Subcutaneous abdominal adipose tissue (tissue), 5 donors: ENCODE measurements around the gene WNT5A.

ENCODE experiments used
- H3K27ac ChIP-seq: one replicate; pipeline ENCODE4 v1.7.0; 2013; ENCODE audit warnings: low read depth, mild to moderate bottlenecking, inconsistent platforms, low read length, moderate library complexity
- H3K27me3 ChIP-seq, 5 donors: one replicate each; pipeline ENCODE4 v1.7.0; 2013; ENCODE audit warnings: low read length in 5 of 5, inconsistent platforms in 1 of 5; ENCODE audit not compliant: control insufficient read depth in 5 of 5, insufficient read depth in 4 of 5
- H3K36me3 ChIP-seq, 5 donors: one replicate each; pipeline ENCODE4 v1.7.0; 2013; ENCODE audit warnings: low read length in 5 of 5; ENCODE audit not compliant: control insufficient read depth in 5 of 5, insufficient read depth in 5 of 5
- H3K4me1 ChIP-seq, 5 donors: one replicate each; pipeline ENCODE4 v1.7.0; 2013; ENCODE audit warnings: low read length in 5 of 5, mild to moderate bottlenecking in 3 of 5, moderate library complexity in 1 of 5; ENCODE audit not compliant: control insufficient read depth in 5 of 5, insufficient read depth in 5 of 5
- H3K4me3 ChIP-seq, 5 donors: one replicate each; pipeline ENCODE4 v1.7.0; 2013; ENCODE audit warnings: low read length in 5 of 5, low read depth in 1 of 5
- H3K9ac ChIP-seq, 5 donors: one replicate each; pipeline ENCODE4 v1.7.0; 2013; ENCODE audit warnings: low read length in 5 of 5, mild to moderate bottlenecking in 4 of 5, moderate library complexity in 3 of 5
- H3K9me3 ChIP-seq, 5 donors: one replicate each; pipeline ENCODE4 v1.7.0; 2013; ENCODE audit warnings: low read length in 5 of 5; ENCODE audit not compliant: control insufficient read depth in 5 of 5
- donor health status: healthy.
- donor health status: healthy.
- donor health status: healthy.
- donor health status: healthy.
- donor health status: healthy.

WNT5A gene

DNA sequence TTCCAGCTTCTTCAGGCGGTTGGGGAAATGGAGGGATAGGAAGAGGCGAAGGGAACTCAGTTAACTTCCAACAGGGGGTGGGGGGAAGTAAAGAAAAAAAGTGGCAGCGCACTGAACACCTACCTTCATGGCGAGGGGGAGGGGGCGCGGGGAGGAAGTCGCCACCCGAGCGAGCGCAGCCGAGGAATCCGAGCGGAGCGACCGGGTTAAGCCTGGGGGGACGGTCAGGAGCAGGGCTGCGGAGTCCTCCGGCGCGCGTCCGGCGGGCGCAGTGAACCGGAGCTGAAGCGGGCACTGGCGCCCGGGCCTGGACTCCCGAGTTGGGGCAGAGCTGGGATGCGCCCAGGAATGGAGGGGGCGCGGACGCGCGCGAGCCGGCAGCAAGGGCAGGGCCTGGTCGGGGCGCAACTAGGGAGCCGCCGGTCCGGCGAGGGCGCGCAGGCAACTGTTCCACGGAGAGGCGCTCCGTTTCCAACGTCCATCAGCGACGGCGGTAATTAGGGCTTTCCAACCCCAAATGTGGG, at the start of gene WNT5A:
Gene WNT5A, minus strand, starts transcription at position 450 of the 524 bp plus-strand sequence. Its CDS starts 321 bp downstream, at position 129.
- peaks cover 3 to 58% (median 48%) of the 10 kb centered on the region in 5 donors for H3K4me1 ChIP-seq
- H3K27me3 ChIP-seq: peaks cover 27 to 62% (median 44%) of the 10 kb centered on the region in 5 donors
- H3K36me3 ChIP-seq: no peaks in the 10 kb centered on the region
- H3K9me3 ChIP-seq: no peaks in the 10 kb centered on the region
- peak within 1 kb of the TSS; percentile 52 to 82 (median 79) for H3K4me3 ChIP-seq
- H3K9ac ChIP-seq: peak within 1 kb of the TSS in 2 of 5 donors; percentile 20 to 35
- peak within 1 kb of the TSS; percentile 16 for H3K27ac ChIP-seq

DNA sequence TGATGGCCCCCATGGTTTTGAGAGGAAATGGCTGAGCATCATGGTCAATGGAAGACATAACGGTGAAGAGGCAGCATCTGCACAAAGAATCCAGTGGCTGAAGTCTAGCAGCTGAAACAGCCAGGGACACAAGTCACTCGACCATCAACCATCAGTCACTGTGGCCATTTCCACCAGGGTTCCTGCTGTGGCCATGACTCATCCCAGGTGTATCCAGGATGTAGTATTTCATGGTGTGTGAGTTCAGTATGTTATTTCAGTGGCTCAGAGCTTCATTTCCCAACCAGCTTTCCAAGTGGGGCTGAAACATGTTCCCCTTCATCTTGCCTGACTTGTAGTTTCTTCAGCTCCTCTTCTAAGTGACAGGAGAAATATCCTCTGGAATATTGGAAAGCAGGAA, 47.8 kb upstream of the WNT5A start:
- Histone ChIP-seq H3K4me3 (no peak overlapping the region), H3K27me3 (no peaks in the 10 kb centered on the region), H3K36me3 (no peaks in the 10 kb centered on the region), H3K4me1 (peaks cover 0 to 5% (median 0%) of the 10 kb centered on the region in 5 donors), H3K9me3 (no peaks in the 10 kb centered on the region), H3K27ac (no peak overlapping the region), H3K9ac (no peak overlapping the region)

DNA sequence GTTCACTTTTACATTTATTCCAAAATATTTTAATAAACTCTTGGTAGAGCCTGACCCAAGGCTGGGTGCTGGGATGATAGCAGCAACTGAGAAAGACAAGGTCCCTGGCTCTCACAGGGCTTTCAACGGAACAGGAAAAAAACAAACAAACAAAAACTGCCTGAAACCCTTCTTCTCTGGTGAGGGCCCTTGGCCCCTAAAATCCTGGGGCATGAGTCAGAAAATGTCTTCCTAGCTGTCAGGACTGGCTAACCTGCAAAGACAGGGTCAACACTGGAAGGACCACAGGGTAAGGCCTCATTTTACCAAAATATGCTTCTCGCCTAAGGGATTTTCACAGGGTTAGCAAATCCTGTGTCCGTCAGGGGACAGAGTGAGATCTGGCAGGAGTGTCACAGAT, 45.7 kb upstream of the WNT5A start:
- no peaks in the 10 kb centered on the region for H3K9me3 ChIP-seq

DNA sequence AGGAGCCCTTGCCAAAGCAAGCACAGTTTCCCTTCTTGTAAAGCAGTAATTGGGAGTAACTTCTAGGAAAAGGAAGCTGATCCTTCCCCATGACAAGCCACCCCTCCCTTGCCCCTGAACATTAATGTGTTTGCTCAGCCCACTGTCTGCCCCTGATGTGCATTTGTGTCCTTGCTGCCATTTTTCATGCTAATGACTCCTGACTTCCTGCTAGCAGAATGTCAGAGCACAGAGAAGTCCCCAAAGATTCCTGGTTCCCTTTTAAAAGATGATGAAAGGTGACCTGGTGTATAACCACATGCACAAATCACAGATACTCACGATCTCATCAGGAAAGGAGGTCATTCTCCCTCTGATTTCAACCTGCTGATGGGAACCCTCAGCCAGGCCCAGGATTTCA, 44.2 kb upstream of the WNT5A start:
- Histone ChIP-seq H3K36me3 (no peaks in the 10 kb centered on the region), H3K4me1 (no peaks in the 10 kb centered on the region), H3K27me3 (no peaks in the 10 kb centered on the region), H3K9ac (no peak overlapping the region), H3K9me3 (no peaks in the 10 kb centered on the region), H3K27ac (no peak overlapping the region), H3K4me3 (no peak overlapping the region)

More for the DNA sequence above, 45.7 kb upstream of the WNT5A start:
- H3K27ac ChIP-seq: no peak overlapping the region
- no peaks in the 10 kb centered on the region for H3K27me3 ChIP-seq
- H3K4me1 ChIP-seq: peaks cover 0 to 4% (median 0%) of the 10 kb centered on the region in 5 donors
- no peaks in the 10 kb centered on the region for H3K36me3 ChIP-seq
- no peak overlapping the region for H3K9ac ChIP-seq
- H3K4me3 ChIP-seq: no peak overlapping the region

DNA sequence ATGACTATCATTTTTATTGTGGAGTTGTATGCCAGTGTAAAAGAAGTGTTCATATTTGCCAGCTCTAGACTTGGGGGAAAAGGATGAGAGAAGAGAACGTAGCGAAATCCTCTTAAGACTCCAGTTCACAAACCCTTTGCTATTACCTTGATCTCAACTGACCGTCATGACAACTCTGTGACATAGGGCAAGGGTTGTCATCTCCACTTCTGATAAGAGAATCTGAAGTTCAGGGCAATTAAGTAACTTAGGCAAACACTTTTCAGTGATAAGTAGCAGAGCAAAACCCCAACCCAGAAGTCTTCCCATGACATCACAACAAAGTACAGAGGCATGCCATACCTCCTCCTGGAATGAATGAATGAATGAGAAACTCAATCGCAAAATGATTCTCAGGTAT, 40.3 kb upstream of the WNT5A start:
- no peak overlapping the region for H3K9ac ChIP-seq
- no peaks in the 10 kb centered on the region for H3K27me3 ChIP-seq
- H3K9me3 ChIP-seq: no peaks in the 10 kb centered on the region
- peaks cover 0 to 9% (median 5%) of the 10 kb centered on the region in 5 donors for H3K4me1 ChIP-seq
- no peak overlapping the region for H3K27ac ChIP-seq
- H3K36me3 ChIP-seq: no peaks in the 10 kb centered on the region
- H3K4me3 ChIP-seq: no peak overlapping the region

DNA sequence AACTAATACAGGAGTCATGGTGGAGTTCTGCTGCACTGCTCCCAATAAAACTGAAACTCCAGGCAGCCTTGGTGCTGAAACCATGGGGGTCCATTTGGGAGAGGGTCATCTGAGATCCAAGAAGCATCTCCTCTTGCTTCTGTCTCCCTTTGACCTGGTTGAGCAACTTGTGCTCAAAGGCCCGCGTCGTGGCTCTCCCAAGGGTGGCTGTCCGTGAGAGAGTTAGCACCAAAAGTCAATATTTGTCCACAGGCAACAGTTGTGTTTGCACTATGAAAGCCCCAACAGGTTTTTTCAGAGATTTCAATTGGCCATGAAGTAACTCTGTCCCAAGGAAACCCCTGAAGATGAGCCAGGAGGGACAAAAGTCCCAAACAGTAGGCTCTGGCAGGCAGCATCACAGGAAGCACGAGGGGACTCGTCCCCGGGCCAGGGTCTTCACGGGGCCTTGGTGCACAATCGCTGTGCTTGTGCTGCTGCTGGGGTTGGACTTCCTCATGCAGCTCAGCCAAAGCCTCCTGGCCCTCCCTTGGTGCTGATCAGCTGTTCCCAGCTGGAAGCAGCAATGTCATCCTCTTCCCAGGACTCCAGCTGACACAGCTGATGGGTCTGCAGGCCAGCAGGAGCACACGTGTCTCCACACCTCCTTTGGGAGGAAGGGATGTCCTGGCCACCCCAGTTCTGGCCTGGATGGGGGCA, 39.4 kb upstream of the WNT5A start:
- Histone ChIP-seq H3K4me1 (peaks cover 0 to 11% (median 5%) of the 10 kb centered on the region in 5 donors), H3K4me3 (no peak overlapping the region), H3K27ac (no peak overlapping the region), H3K9ac (no peak overlapping the region), H3K27me3 (no peaks in the 10 kb centered on the region), H3K9me3 (no peaks in the 10 kb centered on the region), H3K36me3 (no peaks in the 10 kb centered on the region)

DNA sequence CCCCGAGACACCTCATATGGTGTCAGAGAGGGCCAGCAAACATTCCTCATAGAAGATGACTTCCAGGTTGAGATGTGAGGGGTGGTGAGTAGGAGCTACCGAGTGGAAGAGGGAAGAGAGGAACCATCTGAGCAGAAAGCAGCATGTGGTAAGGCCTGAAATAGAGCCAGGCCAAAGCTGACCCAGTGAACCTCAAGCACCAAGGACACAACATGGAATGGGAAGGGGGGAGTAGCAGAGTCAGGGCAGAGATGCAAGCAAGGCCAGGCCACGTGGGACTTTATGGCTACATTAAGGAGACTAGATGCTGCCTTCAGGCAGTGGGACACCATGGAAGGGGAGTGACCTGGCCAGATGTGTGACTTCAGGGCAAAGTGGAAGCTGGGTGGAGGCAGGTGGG, 38.3 kb upstream of the WNT5A start:
- Histone ChIP-seq H3K4me3 (no peak overlapping the region), H3K9me3 (no peaks in the 10 kb centered on the region), H3K4me1 (peaks cover 0 to 14% (median 5%) of the 10 kb centered on the region in 5 donors), H3K9ac (no peak overlapping the region), H3K36me3 (no peaks in the 10 kb centered on the region), H3K27ac (no peak overlapping the region), H3K27me3 (no peaks in the 10 kb centered on the region)

DNA sequence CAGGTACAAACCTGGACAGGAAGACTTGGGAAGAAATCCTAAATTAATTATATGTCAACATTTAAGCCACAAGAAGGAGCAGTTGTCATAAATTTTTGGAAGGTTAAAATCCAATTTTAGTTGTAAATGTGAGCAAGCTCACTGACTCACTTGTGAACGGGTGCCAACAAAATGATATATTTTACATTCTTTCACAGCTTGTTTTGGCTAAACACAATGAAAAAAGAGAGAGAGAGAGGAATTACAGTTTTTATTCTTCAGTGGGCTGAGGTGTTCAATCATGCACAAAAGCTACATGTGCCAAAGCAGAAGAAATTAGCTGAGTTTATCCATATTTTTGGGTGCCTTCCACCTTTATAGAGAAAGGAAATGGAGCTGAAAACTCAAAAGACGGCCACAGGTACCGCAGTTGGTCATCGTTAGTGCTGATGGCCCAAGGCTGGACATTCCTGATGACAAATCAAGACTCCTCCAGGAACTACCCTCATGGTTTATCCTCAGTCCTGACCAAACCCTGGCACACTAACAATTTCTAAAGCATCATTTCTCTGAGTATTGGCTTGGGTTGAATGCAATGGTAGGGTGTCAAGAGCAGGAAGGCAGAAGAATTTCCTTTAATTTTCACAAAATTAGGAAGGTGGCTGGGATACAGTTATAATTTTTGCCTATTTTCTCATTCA, 37.6 kb upstream of the WNT5A start:
- H3K4me3 ChIP-seq: no peak overlapping the region
- peaks cover 0 to 14% (median 5%) of the 10 kb centered on the region in 5 donors for H3K4me1 ChIP-seq
- H3K27me3 ChIP-seq: no peaks in the 10 kb centered on the region

DNA sequence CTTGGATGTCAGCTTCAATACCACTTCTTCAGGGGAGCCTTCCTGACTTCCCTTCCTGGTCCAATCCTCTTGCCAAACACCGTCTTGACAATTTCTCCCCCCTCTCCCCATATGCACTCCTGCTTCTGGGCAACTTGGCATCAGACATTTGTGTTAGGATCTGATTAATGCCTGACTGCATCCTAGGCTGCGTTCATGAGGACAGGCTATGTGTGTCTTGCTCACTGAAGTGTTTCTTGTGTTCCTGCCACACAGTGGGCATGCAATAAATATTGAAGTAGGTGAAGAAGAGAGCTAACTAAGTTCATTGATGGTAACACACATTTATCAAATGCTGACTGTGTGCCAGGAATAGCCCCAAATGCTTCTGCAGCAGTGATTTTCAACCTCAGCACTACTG, 36.4 kb upstream of the WNT5A start:
- Histone ChIP-seq H3K4me3 (no peak overlapping the region), H3K27me3 (no peaks in the 10 kb centered on the region), H3K9me3 (no peaks in the 10 kb centered on the region), H3K9ac (no peak overlapping the region), H3K36me3 (no peaks in the 10 kb centered on the region), H3K4me1 (peaks cover 0 to 14% (median 5%) of the 10 kb centered on the region in 5 donors), H3K27ac (no peak overlapping the region)

More for the DNA sequence above, 37.6 kb upstream of the WNT5A start:
- Histone ChIP-seq H3K27ac (no peak overlapping the region), H3K9ac (no peak overlapping the region), H3K9me3 (no peaks in the 10 kb centered on the region), H3K36me3 (no peaks in the 10 kb centered on the region)

DNA sequence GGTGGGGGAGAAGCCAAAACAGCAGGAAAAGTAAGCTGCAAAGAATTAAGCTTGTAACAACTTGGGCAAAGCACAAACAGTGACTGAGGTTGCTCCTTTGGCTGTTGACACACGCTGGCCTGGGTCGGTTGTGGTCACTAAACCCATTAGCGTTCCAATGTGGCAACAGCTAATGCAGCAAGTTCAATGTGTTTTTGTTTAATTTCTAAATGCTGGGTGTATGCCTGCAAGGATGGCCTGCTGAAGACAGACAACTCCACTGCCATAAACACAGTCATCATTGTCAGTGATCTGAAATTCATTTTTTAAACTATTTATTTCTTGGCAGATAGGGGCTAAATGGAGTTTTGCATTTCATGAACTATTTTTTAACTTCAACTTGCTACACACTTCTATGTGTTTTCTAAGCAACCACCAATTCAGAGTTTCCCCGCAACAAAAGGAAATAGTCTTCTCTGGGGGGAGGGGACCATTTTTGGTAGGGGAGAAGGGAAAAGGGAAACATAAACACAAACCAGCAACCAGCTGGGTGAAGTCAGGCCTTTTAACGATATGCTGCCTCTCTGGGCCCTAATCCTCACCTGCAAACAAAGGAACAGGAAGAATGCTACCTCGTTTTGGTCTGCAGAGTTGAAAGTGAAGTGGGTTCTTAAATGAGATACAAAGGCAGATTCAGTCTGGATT, 34.8 kb upstream of the WNT5A start:
- Histone ChIP-seq H3K36me3 (no peaks in the 10 kb centered on the region), H3K27me3 (peaks cover 0 to 3% (median 0%) of the 10 kb centered on the region in 5 donors), H3K9ac (no peak overlapping the region), H3K9me3 (no peaks in the 10 kb centered on the region), H3K4me1 (peaks cover 0 to 14% (median 5%) of the 10 kb centered on the region in 5 donors), H3K27ac (no peak overlapping the region), H3K4me3 (no peak overlapping the region)
